ENCODE measurements around the gene FARP1. TPM values are rescaled to one million over a fixed set of nuclear protein-coding genes. Genes with fewer than 3 reads are reported as not detected.

Gene FARP1
- total RNA-seq, 5 donors from 2014 or later (not counting 1 experiment from before 2014, with no cell fraction given) = 0.51 to 2.0 (median 1.0) TPM

GRCh38 chr13:98393873-98394272 lies 251.0 kb downstream of the FARP1 start:
- CTCF ChIA-PET = interaction anchor here in 1 of 2 donors (0.6 kb wide), 1 partner anchor 259 kb away, joined by 3 read pairs; no protein-coding TSS in a partner anchor
- no peak overlapping the region for H3K27ac Mint-ChIP-seq
- DNase-seq = no peak
- no peak overlapping the region for H3K27ac ChIP-seq (ENCODE audit: low read length)
- H3K36me3 Mint-ChIP-seq = no peaks in the 10 kb centered on the region
- H3K27me3 Mint-ChIP-seq = peaks cover 12 to 13% of the 10 kb centered on the region in 2 donors
- POLR2A ChIA-PET = no interaction called here
- H3K4me1 Mint-ChIP-seq = no peaks in the 10 kb centered on the region
- H3K4me1 ChIP-seq (ENCODE audit: control insufficient read depth in 1 of 2, extremely low read depth in 1 of 2, insufficient read depth in 2 of 2, low read length in 2 of 2) = no peaks in the 10 kb centered on the region
- no peak overlapping the region for H3K4me3 ChIP-seq (ENCODE audit: control insufficient read depth in 1 of 2, extremely low read depth in 1 of 2, low read length in 1 of 2)
- H3K4me3 Mint-ChIP-seq = no peak overlapping the region
- no peaks in the 10 kb centered on the region for H3K36me3 ChIP-seq (ENCODE audit: control insufficient read depth in 2 of 2, extremely low read depth in 1 of 2, insufficient read depth in 1 of 2, low read length in 1 of 2)
- H3K9me3 Mint-ChIP-seq = no peaks in the 10 kb centered on the region
- H3K27me3 ChIP-seq (replicated peaks in 1 of 2; ENCODE audit: control insufficient read depth in 2 of 2, extremely low read depth in 1 of 2, insufficient read depth in 2 of 2, low read length in 1 of 2) = peaks cover 0 to 19% of the 10 kb centered on the region in 2 experiments
- ATAC-seq (replicated peaks in 1 of 4) = no peak
- H3K9me3 ChIP-seq = no peaks in the 10 kb centered on the region
- 93% methylated on average over 10 of the region's 11 CpGs for WGBS (ENCODE audit: insufficient coverage)

- Histone ChIP-seq H3K27me3 (replicated peaks in 1 of 2; ENCODE audit: control insufficient read depth in 2 of 2, extremely low read depth in 1 of 2, insufficient read depth in 2 of 2, low read length in 1 of 2) (peaks cover 0 to 19% of the 10 kb centered on the region in 2 experiments), H3K4me1 (ENCODE audit: control insufficient read depth in 1 of 2, extremely low read depth in 1 of 2, insufficient read depth in 2 of 2, low read length in 2 of 2) (no peaks in the 10 kb centered on the region), H3K36me3 (ENCODE audit: control insufficient read depth in 2 of 2, extremely low read depth in 1 of 2, insufficient read depth in 1 of 2, low read length in 1 of 2) (no peaks in the 10 kb centered on the region), H3K27ac (ENCODE audit: low read length) (no peak overlapping the region), H3K9me3 (no peaks in the 10 kb centered on the region), H3K4me3 (ENCODE audit: control insufficient read depth in 1 of 2, extremely low read depth in 1 of 2, low read length in 1 of 2) (no peak overlapping the region)
- 92% methylated on average over 32 of the region's 37 CpGs for WGBS (ENCODE audit: insufficient coverage)
- CTCF ChIA-PET = no interaction called here
- H3K27ac Mint-ChIP-seq = no peak overlapping the region
- H3K4me1 Mint-ChIP-seq = no peaks in the 10 kb centered on the region
- POLR2A ChIA-PET = no interaction called here
- no peak for DNase-seq
- no peaks in the 10 kb centered on the region for H3K9me3 Mint-ChIP-seq
- no peak for ATAC-seq (replicated peaks in 1 of 4)
- peaks cover 8 to 13% of the 10 kb centered on the region in 2 donors for H3K27me3 Mint-ChIP-seq
- no peaks in the 10 kb centered on the region for H3K36me3 Mint-ChIP-seq
- no peak overlapping the region for H3K4me3 Mint-ChIP-seq
Observed at GRCh38 chr13:98394820-98395510, 252.1 kb downstream of the FARP1 start.

- ChIA-PET CTCF (no interaction called here), POLR2A (no interaction called here)
- Mint-ChIP-seq H3K4me1 (no peaks in the 10 kb centered on the region), H3K27ac (no peak overlapping the region), H3K9me3 (no peaks in the 10 kb centered on the region), H3K36me3 (no peaks in the 10 kb centered on the region), H3K27me3 (peaks cover 8 to 13% of the 10 kb centered on the region in 2 donors), H3K4me3 (no peak overlapping the region)
- H3K27ac ChIP-seq (ENCODE audit: low read length) = no peak overlapping the region
- H3K4me3 ChIP-seq (ENCODE audit: control insufficient read depth in 1 of 2, extremely low read depth in 1 of 2, low read length in 1 of 2) = no peak overlapping the region
- no peaks in the 10 kb centered on the region for H3K9me3 ChIP-seq
- DNase-seq = no peak
- no peaks in the 10 kb centered on the region for H3K36me3 ChIP-seq (ENCODE audit: control insufficient read depth in 2 of 2, extremely low read depth in 1 of 2, insufficient read depth in 1 of 2, low read length in 1 of 2)
- 88% methylated on average over 12 of the region's 16 CpGs for WGBS (ENCODE audit: insufficient coverage)
- no peak for ATAC-seq (replicated peaks in 1 of 4)
- H3K27me3 ChIP-seq (replicated peaks in 1 of 2; ENCODE audit: control insufficient read depth in 2 of 2, extremely low read depth in 1 of 2, insufficient read depth in 2 of 2, low read length in 1 of 2) = peaks cover 0 to 19% of the 10 kb centered on the region in 2 experiments
- no peaks in the 10 kb centered on the region for H3K4me1 ChIP-seq (ENCODE audit: control insufficient read depth in 1 of 2, extremely low read depth in 1 of 2, insufficient read depth in 2 of 2, low read length in 2 of 2)
Observed at GRCh38 chr13:98396071-98396710, 253.3 kb downstream of the FARP1 start.

GRCh38 chr13:98397221-98397620 lies 254.3 kb downstream of the FARP1 start:
- Histone ChIP-seq H3K27ac (ENCODE audit: low read length) (no peak overlapping the region), H3K4me1 (ENCODE audit: control insufficient read depth in 1 of 2, extremely low read depth in 1 of 2, insufficient read depth in 2 of 2, low read length in 2 of 2) (no peaks in the 10 kb centered on the region), H3K36me3 (ENCODE audit: control insufficient read depth in 2 of 2, extremely low read depth in 1 of 2, insufficient read depth in 1 of 2, low read length in 1 of 2) (no peaks in the 10 kb centered on the region), H3K27me3 (replicated peaks in 1 of 2; ENCODE audit: control insufficient read depth in 2 of 2, extremely low read depth in 1 of 2, insufficient read depth in 2 of 2, low read length in 1 of 2) (peaks cover 0 to 19% of the 10 kb centered on the region in 2 experiments), H3K9me3 (no peaks in the 10 kb centered on the region), H3K4me3 (ENCODE audit: control insufficient read depth in 1 of 2, extremely low read depth in 1 of 2, low read length in 1 of 2) (no peak overlapping the region)
- no peaks in the 10 kb centered on the region for H3K9me3 Mint-ChIP-seq
- no peak overlapping the region for H3K27ac Mint-ChIP-seq
- H3K36me3 Mint-ChIP-seq = no peaks in the 10 kb centered on the region
- WGBS (ENCODE audit: insufficient coverage) = no CpG with 5 or more reads among the region's 1 CpG
- no peak overlapping the region for H3K4me3 Mint-ChIP-seq
- ATAC-seq (replicated peaks in 1 of 4) (no peak), DNase-seq (no peak)
- H3K4me1 Mint-ChIP-seq = no peaks in the 10 kb centered on the region
- H3K27me3 Mint-ChIP-seq = peaks cover 11 to 12% of the 10 kb centered on the region in 2 donors
- ChIA-PET CTCF (interaction anchor here in 1 of 2 donors (0.6 kb wide), 1 partner anchor 11 kb away, joined by 4 read pairs; no protein-coding TSS in a partner anchor), POLR2A (no interaction called here)

GRCh38 chr13:98397861-98398260 lies 255.0 kb downstream of the FARP1 start:
- Mint-ChIP-seq H3K36me3 (no peaks in the 10 kb centered on the region), H3K9me3 (no peaks in the 10 kb centered on the region), H3K4me1 (no peaks in the 10 kb centered on the region), H3K27ac (no peak overlapping the region), H3K27me3 (peaks cover 11 to 12% of the 10 kb centered on the region in 2 donors), H3K4me3 (no peak overlapping the region)
- Histone ChIP-seq H3K4me3 (ENCODE audit: control insufficient read depth in 1 of 2, extremely low read depth in 1 of 2, low read length in 1 of 2) (no peak overlapping the region), H3K4me1 (ENCODE audit: control insufficient read depth in 1 of 2, extremely low read depth in 1 of 2, insufficient read depth in 2 of 2, low read length in 2 of 2) (no peaks in the 10 kb centered on the region), H3K9me3 (no peaks in the 10 kb centered on the region), H3K27me3 (replicated peaks in 1 of 2; ENCODE audit: control insufficient read depth in 2 of 2, extremely low read depth in 1 of 2, insufficient read depth in 2 of 2, low read length in 1 of 2) (peaks cover 0 to 19% of the 10 kb centered on the region in 2 experiments), H3K27ac (ENCODE audit: low read length) (no peak overlapping the region), H3K36me3 (ENCODE audit: control insufficient read depth in 2 of 2, extremely low read depth in 1 of 2, insufficient read depth in 1 of 2, low read length in 1 of 2) (no peaks in the 10 kb centered on the region)
- WGBS (ENCODE audit: insufficient coverage) = 67% methylated on average over 4 of the region's 7 CpGs
- POLR2A ChIA-PET = no interaction called here
- ATAC-seq (replicated peaks in 1 of 4) (no peak), DNase-seq (no peak)
- CTCF ChIA-PET = interaction anchor here in 1 of 2 donors (0.6 kb wide), 1 partner anchor 10 kb away, joined by 4 read pairs; no protein-coding TSS in a partner anchor

- H3K9me3 ChIP-seq = no peaks in the 10 kb centered on the region
- Mint-ChIP-seq H3K4me1 (no peaks in the 10 kb centered on the region), H3K9me3 (no peaks in the 10 kb centered on the region), H3K4me3 (no peak overlapping the region), H3K27me3 (peaks cover 11 to 12% of the 10 kb centered on the region in 2 donors), H3K27ac (no peak overlapping the region), H3K36me3 (no peaks in the 10 kb centered on the region)
- no peaks in the 10 kb centered on the region for H3K36me3 ChIP-seq (ENCODE audit: control insufficient read depth in 2 of 2, extremely low read depth in 1 of 2, insufficient read depth in 1 of 2, low read length in 1 of 2)
- no peak overlapping the region for H3K4me3 ChIP-seq (ENCODE audit: control insufficient read depth in 1 of 2, extremely low read depth in 1 of 2, low read length in 1 of 2)
- ChIA-PET POLR2A (no interaction called here), CTCF (no interaction called here)
- no peak for DNase-seq
- ATAC-seq (replicated peaks in 1 of 4) = no peak
- H3K27ac ChIP-seq (ENCODE audit: low read length) = no peak overlapping the region
- WGBS (ENCODE audit: insufficient coverage) = 100% methylated on average over 1 of the region's 5 CpGs
- peaks cover 0 to 19% of the 10 kb centered on the region in 2 experiments for H3K27me3 ChIP-seq (replicated peaks in 1 of 2; ENCODE audit: control insufficient read depth in 2 of 2, extremely low read depth in 1 of 2, insufficient read depth in 2 of 2, low read length in 1 of 2)
- no peaks in the 10 kb centered on the region for H3K4me1 ChIP-seq (ENCODE audit: control insufficient read depth in 1 of 2, extremely low read depth in 1 of 2, insufficient read depth in 2 of 2, low read length in 2 of 2)
Observed at GRCh38 chr13:98398581-98398980, 255.7 kb downstream of the FARP1 start.

Data from T-cell (primary cell).